Mammary epithelial cell (primary cell): ENCODE measurements around the gene HERPUD2.

Source experiments
- CTCF ChIP-seq, 2 donors: IDR thresholded peaks in 1 of 2; conservative IDR thresholded peaks in 1 of 2; 2 replicates each; pipeline ENCODE4 v1.5.1; 2011 to 2012; ENCODE audit warnings: inconsistent platforms in 2 of 2, low read length in 2 of 2, mild to moderate bottlenecking in 2 of 2, control low read depth in 1 of 2, low read depth in 1 of 2; ENCODE audit not compliant: insufficient read depth in 1 of 2; ENCODE audit errors: extremely low read depth in 1 of 2
- EZH2 ChIP-seq: IDR thresholded peaks from 2 replicates; pipeline ENCODE4 v1.6.1; 2012; ENCODE audit warnings: low read length, inconsistent platforms, borderline replicate concordance

- TF ChIP-seq EZH2 (no peak), CTCF (conservative IDR thresholded peaks at IDR 0.05 in 1 of 2, IDR thresholded peaks at IDR 0.05 in 1 of 2; ENCODE audit: extremely low read depth in 1 of 2, insufficient read depth in 1 of 2, low read depth in 1 of 2, low read length in 2 of 2) (no peak)
Measured at GRCh38 chr7:35677582-35678356, 17.2 kb downstream of the HERPUD2 start.
